VCaP (cell line): ENCODE data around the gene CHL1.

Source experiments
- H3K27ac ChIP-seq: fragments of 450-650 bp; 2 replicates; pipeline ENCODE4 v1.5.1; 2017
- CTCF ChIP-seq: fragments of 450-650 bp; conservative IDR thresholded peaks from 2 replicates; pipeline ENCODE4 v1.5.1; 2017; ENCODE audit warnings: mild to moderate bottlenecking, moderate library complexity

CHL1 gene

GRCh38 chr3:247916-248315 lies 51.4 kb downstream of the CHL1 start:
- TF ChIP-seq CTCF = no peak
- H3K27ac ChIP-seq = peak overlapping the region; percentile 41; the same call in 1 of the 2 replicates

GRCh38 chr3:248864-249520 lies 52.4 kb downstream of the CHL1 start:
- peak overlapping the region; percentile 41 for H3K27ac ChIP-seq
- TF ChIP-seq CTCF = no peak

- no peak for TF ChIP-seq CTCF
- H3K27ac ChIP-seq = peak overlapping the region; percentile 41
These were observed 53.2 kb downstream of the CHL1 start for GRCh38 chr3:249587-250262.

GRCh38 chr3:256501-256900 lies 59.9 kb downstream of the CHL1 start:
- TF ChIP-seq CTCF = no peak
- no peak overlapping the region for H3K27ac ChIP-seq

- no peak for TF ChIP-seq CTCF
These were observed 61.3 kb downstream of the CHL1 start for GRCh38 chr3:257826-258225.

GRCh38 chr3:260898-261297 lies 64.3 kb downstream of the CHL1 start:
- TF ChIP-seq CTCF = no peak

More at GRCh38 chr3:257826-258225, 61.3 kb downstream of the CHL1 start:
- H3K27ac ChIP-seq = no peak overlapping the region

GRCh38 chr3:263393-263792 lies 66.8 kb downstream of the CHL1 start:
- no peak for TF ChIP-seq CTCF
- no peak overlapping the region for H3K27ac ChIP-seq

More at GRCh38 chr3:260898-261297, 64.3 kb downstream of the CHL1 start:
- H3K27ac ChIP-seq = no peak overlapping the region
